Measurements from ENCODE around the gene LRRC66.

Gene LRRC66, protein sequence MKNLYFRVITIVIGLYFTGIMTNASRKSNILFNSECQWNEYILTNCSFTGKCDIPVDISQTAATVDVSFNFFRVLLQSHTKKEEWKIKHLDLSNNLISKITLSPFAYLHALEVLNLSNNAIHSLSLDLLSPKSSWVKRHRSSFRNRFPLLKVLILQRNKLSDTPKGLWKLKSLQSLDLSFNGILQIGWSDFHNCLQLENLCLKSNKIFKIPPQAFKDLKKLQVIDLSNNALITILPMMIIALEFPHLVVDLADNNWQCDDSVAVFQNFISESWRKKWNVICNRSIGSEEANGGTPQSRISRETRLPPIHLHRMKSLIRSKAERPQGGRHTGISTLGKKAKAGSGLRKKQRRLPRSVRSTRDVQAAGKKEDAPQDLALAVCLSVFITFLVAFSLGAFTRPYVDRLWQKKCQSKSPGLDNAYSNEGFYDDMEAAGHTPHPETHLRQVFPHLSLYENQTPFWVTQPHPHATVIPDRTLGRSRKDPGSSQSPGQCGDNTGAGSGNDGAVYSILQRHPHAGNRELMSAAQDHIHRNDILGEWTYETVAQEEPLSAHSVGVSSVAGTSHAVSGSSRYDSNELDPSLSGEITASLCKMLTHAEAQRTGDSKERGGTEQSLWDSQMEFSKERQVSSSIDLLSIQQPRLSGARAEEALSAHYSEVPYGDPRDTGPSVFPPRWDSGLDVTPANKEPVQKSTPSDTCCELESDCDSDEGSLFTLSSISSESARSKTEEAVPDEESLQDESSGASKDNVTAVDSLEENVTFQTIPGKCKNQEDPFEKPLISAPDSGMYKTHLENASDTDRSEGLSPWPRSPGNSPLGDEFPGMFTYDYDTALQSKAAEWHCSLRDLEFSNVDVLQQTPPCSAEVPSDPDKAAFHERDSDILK

DNA sequence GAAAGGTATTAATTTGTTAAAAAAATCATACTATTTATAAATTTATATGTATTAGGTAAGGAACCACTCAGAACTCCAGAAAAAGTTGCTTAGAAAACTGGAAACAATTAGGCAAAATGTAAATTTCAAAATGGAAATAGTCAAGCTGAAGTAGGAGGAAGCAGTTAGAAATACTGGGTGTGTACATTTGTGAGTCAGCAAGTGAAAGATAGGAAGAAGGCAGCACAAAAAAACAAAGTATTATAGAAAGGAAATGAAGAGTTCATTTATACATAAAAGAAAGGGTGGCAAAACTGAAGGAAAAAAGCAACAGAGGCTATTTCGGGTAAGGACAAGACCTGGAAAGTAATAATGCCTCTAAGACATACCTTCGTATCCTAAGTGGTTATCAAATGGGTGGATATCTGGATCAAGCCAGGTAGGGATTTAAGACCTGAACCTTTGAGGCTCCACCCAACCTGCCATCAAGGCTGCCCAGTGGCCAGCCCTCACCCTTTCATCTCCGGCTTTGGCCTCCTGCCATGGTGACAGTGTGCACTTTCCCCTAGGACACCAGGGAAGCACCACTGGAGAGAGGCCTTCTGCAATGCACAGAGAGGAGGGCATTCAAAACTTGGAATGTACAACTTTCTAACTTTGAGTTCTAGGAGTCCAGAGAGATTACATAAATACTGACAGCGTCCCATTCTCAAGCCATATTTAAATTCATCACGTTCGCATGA is at the start of gene LRRC66:
Gene LRRC66 (minus strand): TSS at position 428 of the 722 bp plus-strand sequence. CDS start 2,750 bp downstream, outside the sequence.
- no peak for DNase-seq

- no peak for DNase-seq
Observed at GRCh38 chr4:52069571-52069970, 49.4 kb upstream of the LRRC66 start.

- DNase-seq = no peak
Observed at GRCh38 chr4:52059372-52059771, 39.2 kb upstream of the LRRC66 start.

DNA sequence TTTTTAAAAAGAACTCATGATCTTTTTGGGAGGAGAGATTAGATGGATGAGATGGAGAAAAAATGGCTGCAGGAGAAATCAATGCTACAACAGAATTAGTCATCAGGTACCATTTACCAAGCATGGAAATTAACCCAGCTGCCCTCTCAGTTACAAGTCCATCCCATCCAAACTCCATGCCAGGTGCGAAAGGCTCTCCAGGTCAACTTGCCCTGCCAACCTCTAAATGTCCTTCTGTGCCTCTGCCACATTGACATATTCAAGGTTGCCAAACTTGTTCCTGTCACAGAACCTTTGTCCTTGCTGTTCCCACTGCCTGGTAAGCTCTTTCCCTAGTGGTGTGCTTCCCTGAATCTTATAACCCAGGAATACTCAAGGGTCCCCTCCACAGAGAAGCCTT is 38.1 kb upstream of the LRRC66 start:
- no peak for DNase-seq

DNA sequence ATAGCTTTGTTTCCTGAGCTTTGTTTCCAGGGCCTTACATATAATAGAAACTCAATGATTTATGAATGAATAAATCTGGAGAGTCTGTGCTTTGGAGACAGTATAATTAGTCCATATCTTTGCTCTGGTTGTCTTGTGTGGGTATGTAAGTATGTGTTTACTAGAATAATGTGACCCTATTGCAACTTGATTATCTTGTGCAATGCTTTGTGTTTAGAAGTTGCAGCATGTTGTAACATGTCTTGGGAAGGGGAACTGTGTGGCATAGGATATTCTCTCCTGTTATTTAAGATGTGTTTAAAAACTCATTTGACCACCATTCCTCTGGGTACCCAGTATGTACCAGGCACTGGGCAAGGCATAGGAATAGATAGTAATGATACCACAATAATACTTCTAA is 37.0 kb upstream of the LRRC66 start:
- DNase-seq = no peak

DNA sequence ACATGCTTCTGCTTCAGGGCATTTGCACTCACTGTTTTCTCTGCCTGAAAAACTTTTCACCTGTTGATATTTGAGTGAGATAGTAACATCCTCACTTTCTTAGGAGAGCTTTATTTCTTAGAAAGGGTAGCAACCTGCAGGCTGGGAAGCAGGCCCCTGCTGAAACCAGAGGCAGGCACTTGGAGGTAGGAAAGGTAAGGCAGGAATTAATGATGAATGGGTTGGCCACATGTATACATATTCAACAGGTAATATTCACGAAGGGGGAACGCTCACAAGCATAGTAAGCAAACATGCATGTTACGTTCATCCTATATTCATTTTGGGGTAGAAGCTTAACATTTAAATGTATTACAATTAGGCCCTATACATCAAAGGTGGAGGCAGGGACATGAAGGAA is 34.1 kb upstream of the LRRC66 start:
- no peak for DNase-seq

DNA sequence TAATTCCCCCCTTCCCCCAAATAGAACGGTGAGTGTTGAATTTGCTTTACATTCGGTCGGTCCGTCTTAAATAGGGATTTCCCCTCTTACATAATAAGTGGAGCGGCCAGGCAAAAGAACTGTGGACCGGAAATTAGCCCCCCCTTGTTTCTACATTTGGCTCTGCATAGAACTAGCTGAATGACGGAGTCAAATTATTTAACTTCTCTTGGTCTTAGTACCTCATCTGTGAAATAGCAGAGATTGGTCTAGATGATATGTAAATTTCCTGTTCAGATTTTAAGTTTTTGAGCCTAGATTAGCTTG is 32.3 kb upstream of the LRRC66 start:
- no peak for DNase-seq

GRCh38 chr4:52051615-52052474 is 31.7 kb upstream of the LRRC66 start:
- DNase-seq = no peak

DNA sequence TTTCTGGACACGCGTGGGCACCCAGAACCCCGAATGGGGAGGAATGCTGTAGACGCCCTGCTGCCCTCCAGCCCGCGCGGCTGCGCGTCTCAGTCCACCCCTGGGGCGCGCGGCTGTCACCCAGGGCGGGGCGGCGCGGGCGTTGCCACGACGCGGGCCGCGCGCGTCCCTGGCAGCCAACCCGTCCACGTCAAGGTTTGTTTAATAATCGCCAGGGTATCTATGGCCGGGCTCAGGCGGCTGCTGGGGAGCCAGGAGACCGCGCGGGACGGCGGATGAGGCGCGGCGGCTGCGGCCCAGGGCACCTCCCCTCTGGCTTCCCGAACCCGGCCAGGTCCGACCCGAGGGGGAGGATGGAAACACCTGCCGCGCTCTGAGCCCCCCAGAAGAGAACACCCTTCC is 31.1 kb upstream of the LRRC66 start, which contains the start of gene SPATA18:
Gene SPATA18 (plus strand): TSS at position 92 of the 402 bp plus-strand sequence. CDS start 401 bp downstream, outside the sequence.
- no peak for DNase-seq

DNA sequence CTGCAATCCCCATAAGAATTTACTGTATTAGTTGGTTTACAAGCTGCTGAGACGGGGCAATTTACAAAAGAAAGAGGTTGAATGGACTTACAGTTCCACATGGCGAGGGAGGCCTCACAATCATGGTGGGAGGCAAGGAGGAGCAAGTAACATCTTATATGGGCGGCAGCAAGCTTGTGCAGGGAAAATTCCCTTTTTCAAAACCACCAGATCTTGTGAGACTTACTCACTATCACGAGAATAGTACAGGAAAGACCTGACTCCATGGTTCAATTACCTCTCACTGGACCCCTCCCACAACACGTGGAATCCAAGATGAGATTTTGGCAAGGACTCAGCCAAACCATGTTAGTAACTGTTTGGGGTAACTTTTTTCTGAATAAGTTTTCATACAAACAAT is 29.1 kb upstream of the LRRC66 start:
- DNase-seq = no peak

GRCh38 chr4:52045028-52045427 is 24.9 kb upstream of the LRRC66 start:
- DNase-seq = no peak

DNA sequence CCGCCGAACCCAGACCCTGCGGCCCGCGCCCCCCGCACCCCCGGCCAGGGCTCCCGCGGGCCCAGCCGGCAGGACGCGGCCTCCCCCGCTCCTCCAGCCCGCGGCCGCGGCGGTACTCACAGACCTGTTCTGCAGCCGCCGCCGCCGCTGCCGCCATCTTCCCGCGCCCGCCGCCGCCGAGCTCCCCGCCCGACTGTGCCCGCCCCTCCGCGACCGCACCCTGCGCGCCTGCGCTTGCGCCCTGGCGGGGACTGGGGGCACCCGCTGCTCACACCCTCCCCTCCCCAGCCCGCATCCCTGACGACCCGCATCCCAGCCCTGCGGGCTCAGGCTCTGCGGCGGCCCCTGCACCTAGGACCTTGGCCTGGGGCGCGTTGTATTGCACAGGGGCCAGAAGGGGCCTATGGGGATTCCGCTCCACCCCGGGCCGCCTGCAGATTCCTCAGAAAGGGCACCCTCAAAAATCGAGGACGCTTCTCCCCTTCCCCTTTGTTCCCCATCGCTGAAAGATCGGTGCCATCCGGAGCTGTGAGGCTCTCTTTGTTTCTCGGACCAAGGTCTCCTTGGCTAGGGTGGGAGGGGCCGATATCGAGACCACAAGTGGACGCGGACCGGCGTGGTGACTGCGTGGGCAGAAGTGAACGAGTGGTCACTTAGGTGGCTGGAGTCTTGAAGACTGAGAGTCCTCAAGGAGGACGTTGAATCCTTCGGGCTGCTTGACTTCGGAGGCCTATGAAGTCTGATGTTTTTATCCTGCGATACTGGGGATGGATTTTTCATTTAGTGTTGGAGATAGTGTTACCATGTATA is 18.1 kb upstream of the LRRC66 start, which contains the start of gene SGCB:
Gene SGCB (minus strand): TSS at position 197 of the 810 bp plus-strand sequence. CDS start 40 bp downstream, at position 157.
- DNase-seq = peak; percentile 9

DNA sequence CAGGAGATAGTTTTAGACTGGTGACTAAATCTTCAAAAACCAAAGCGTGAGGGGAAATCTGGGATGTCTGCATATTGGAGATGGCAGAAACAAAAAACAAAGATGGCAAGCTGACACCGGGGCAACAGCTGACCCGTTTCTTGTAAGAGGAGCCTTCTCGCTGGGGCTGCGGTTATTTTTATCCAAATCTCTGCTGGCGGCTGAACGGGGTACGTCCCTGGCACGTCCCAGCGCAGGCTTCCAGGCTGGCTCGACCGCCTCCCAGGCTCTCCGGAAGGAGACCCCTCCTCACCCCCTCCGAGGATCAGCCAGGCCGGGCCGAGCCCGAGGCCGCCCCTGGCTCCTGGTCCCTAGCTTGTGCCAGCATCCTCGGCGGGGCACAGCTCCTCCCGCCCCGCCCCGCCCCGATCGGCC is 17.5 kb upstream of the LRRC66 start:
- DNase-seq = no peak

DNA sequence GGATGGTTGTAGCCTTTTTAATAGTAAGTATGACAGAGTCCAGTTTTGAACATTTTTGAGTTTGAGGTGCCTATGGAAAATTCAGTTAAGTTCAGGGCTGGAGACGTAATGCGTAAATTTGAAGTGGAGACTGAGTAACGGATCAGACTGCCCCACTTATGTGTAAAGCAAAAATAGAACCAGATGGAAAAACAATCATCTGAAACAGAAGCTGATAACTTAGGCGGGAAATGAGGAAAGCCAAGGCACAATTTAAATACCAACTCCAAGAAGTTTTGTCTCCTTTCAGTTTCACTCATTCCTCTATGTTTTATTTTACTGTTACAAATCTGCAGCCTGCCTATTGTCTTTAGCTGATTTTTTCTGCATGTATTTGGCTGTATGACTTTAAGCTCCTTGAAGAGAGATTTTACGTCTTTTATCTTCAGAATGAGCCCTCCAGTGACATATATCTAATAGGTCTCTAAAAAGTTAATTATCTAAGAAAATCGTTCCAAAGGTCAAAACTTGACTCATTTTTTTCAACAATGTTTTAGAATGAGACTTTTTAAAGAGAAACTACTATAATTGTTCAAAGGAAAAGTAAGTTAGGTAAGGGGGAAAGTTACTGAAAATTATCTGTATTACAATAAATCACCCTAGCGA is 16.8 kb upstream of the LRRC66 start:
- DNase-seq = no peak

DNA sequence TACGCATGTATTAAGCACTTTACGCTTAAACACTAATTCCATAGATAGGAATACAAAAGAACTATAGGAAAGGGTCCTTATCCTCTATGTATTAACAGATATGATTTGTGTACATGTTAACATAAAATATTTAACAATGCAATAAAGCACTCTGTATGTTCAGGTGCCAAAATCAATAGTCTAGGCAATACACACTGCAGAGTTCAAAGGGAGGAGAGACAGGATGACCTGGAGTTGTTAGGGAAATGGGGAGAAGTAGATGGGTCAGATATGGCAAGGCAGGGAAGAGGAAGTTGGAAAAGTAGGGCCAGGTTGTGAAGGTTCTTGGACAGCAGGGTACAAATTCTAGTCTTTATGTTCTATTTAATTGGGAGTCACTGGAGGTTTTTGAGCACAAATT is 15.0 kb upstream of the LRRC66 start:
- no peak for DNase-seq

DNA sequence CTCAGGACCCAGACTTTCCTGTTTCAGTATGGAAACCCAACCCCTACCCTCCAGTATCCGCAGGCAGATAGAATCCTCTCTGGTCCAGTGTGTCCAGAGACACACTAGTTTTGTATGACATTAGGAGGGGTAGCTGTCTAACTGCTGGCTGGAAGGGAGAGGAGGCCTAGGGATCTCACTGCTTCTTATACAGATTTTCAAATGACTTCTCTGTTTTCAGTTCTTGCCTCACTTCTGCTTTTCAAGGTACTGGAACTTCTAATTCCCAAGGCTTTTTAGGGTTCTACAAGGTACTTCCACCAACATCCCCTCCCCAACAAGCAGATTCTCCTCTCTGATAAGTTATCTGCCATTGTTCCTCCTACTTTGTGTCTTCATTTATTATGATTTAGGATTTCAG is 11.8 kb upstream of the LRRC66 start:
- no peak for DNase-seq

GRCh38 chr4:52028970-52029369 is 8.8 kb upstream of the LRRC66 start:
- DNase-seq = no peak

- DNase-seq = no peak
Observed at GRCh38 chr4:52017814-52018213, 2.3 kb downstream of the LRRC66 start.

DNA sequence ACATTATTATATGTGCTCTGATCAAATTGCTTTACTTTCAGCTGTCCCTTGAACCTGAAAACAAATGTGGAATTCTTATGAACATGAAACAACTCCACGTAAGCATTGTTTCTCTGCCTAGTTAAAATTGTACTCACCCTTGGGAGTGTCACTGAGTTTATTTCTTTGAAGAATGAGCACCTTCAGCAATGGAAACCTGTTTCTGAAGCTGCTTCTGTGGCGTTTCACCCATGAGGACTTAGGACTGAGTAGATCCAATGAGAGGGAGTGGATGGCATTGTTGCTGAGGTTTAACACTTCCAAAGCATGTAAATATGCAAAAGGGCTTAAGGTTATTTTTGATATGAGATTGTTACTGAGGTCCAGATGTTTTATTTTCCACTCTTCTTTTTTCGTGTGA is 3.2 kb downstream of the LRRC66 start:
- DNase-seq = no peak

- DNase-seq = no peak
Observed at GRCh38 chr4:52015366-52015765, 4.8 kb downstream of the LRRC66 start.

GRCh38 chr4:52014903-52015302 is 5.3 kb downstream of the LRRC66 start:
- DNase-seq = no peak
